MM.1S (cell line): ENCODE results near the gene SMIM14.

Source experiments
- DNase-seq: peaks from one replicate; pipeline ENCODE4 v3.0.0-alpha.2; 2015
- H2AFZ ChIP-seq: fragments of 300-600 bp; sonication (generic); 2 replicates; pipeline ENCODE4 v1.6.0; 2016; ENCODE audit warnings: antibody characterized with exemption, low read length
- H3F3A ChIP-seq: fragments of 300-600 bp; sonication (generic); 2 replicates; pipeline ENCODE4 v1.6.1; 2016; ENCODE audit warnings: mild to moderate bottlenecking, antibody characterized with exemption, low read length, moderate library complexity, mixed read lengths; ENCODE audit not compliant: insufficient read depth
- H3K27ac ChIP-seq: fragments of 300-600 bp; sonication (generic); 2 replicates; pipeline ENCODE4 v1.5.1; 2016; ENCODE audit warnings: mild to moderate bottlenecking, low read length
- H3K27me3 ChIP-seq: fragments of 300-600 bp; sonication (generic); replicated peaks from 2 replicates; pipeline ENCODE4 v1.6.0; 2016; ENCODE audit warnings: low read length; ENCODE audit not compliant: insufficient read depth
- H3K36me3 ChIP-seq: fragments of 300-600 bp; sonication (generic); replicated peaks from 2 replicates; pipeline ENCODE4 v1.6.1; 2016; ENCODE audit warnings: mild to moderate bottlenecking, low read length, mixed read lengths; ENCODE audit not compliant: insufficient read depth
- H3K4me1 ChIP-seq: fragments of 300-600 bp; sonication (generic); 2 replicates; pipeline ENCODE4 v1.6.1; 2016; ENCODE audit warnings: low read length, mixed read lengths
- H3K4me2 ChIP-seq: fragments of 300-600 bp; sonication (generic); 2 replicates; pipeline ENCODE4 v1.6.0; 2016; ENCODE audit warnings: low read depth, low read length
- H3K4me3 ChIP-seq: fragments of 300-600 bp; sonication (generic); 2 replicates; pipeline ENCODE4 v1.5.1; 2016; ENCODE audit warnings: low read length, mixed read lengths
- H3K79me2 ChIP-seq: fragments of 300-600 bp; sonication (generic); 2 replicates; pipeline ENCODE4 v1.6.1; 2016; ENCODE audit warnings: mixed run types, low read length, mixed read lengths
- H3K9ac ChIP-seq: fragments of 300-600 bp; sonication (generic); 2 replicates; pipeline ENCODE4 v1.6.1; 2016; ENCODE audit warnings: low read length, mixed read lengths
- H3K9me2 ChIP-seq: fragments of 300-600 bp; sonication (generic); replicated peaks from 2 replicates; pipeline ENCODE4 v1.6.1; 2016; ENCODE audit warnings: mild to moderate bottlenecking, low read length, mixed read lengths; ENCODE audit not compliant: insufficient read depth
- H3K9me3 ChIP-seq: fragments of 300-600 bp; sonication (generic); replicated peaks from 2 replicates; pipeline ENCODE4 v1.6.1; 2016; ENCODE audit warnings: mild to moderate bottlenecking, low read length, mixed read lengths; ENCODE audit not compliant: insufficient read depth
- H4K20me1 ChIP-seq: fragments of 300-600 bp; sonication (generic); 2 replicates; pipeline ENCODE4 v1.6.1; 2016; ENCODE audit warnings: mild to moderate bottlenecking, low read length, moderate library complexity, mixed read lengths; ENCODE audit not compliant: insufficient read depth
- EZH2 ChIP-seq: fragments of 300-600 bp; sonication (generic); optimal IDR thresholded peaks from 2 replicates; pipeline ENCODE3; 2017; ENCODE audit warnings: low read depth, mild to moderate bottlenecking, antibody characterized with exemption, low read length, mixed read lengths
- EZH2phosphoT487 ChIP-seq: fragments of 300-600 bp; sonication (generic); IDR thresholded peaks from 2 replicates; pipeline ENCODE4 v1.6.1; 2018; ENCODE audit warnings: antibody characterized with exemption, low read length
- TF ChIP-seq, protein P1 (sequence below): fragments of 300-600 bp; sonication (generic); IDR thresholded peaks from 2 replicates; pipeline ENCODE4 v1.5.1; 2016; ENCODE audit warnings: antibody characterized with exemption, low read length, mixed read lengths

The SMIM14 gene

DNA sequence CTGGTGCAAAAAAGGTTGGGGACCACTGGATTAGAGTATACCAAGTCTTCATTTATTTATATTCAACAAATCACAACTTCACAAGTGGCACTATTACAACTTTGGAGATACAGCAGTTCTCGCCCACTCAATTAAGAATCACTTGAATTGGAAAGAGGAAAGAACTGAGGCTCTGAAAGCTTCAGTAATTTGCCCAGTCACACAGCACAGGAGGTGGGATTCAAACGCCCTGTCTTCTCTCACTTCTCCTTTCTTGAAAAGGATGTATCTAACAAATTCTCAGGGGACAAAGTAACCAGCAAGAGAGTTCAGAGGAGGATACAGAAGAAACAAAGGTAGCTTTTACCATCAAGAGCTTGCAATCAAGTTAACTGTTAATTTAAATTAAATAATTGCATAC, 12.4 kb downstream of the SMIM14 start:
- H3K27me3 ChIP-seq, result no peaks in the 10 kb centered on the region
- H3K4me2 ChIP-seq, result no peak overlapping the region
- H3K9me3 ChIP-seq, result no peaks in the 10 kb centered on the region
- H3K9ac ChIP-seq, result no peak overlapping the region
- H2AFZ ChIP-seq, result no peak overlapping the region
- H4K20me1 ChIP-seq, result no peaks in the 10 kb centered on the region
- H3K4me3 ChIP-seq, result no peak overlapping the region
- no peaks in the 10 kb centered on the region for H3K4me1 ChIP-seq
- H3K27ac ChIP-seq, result no peak overlapping the region
- no peaks in the 10 kb centered on the region for H3K79me2 ChIP-seq
- no peaks in the 10 kb centered on the region for H3K36me3 ChIP-seq
- no peak for DNase-seq
- no peaks in the 10 kb centered on the region for H3K9me2 ChIP-seq
- no peak for TF ChIP-seq EZH2phosphoT487
- no peak for TF ChIP-seq EZH2
- TF ChIP-seq, protein P1, sequence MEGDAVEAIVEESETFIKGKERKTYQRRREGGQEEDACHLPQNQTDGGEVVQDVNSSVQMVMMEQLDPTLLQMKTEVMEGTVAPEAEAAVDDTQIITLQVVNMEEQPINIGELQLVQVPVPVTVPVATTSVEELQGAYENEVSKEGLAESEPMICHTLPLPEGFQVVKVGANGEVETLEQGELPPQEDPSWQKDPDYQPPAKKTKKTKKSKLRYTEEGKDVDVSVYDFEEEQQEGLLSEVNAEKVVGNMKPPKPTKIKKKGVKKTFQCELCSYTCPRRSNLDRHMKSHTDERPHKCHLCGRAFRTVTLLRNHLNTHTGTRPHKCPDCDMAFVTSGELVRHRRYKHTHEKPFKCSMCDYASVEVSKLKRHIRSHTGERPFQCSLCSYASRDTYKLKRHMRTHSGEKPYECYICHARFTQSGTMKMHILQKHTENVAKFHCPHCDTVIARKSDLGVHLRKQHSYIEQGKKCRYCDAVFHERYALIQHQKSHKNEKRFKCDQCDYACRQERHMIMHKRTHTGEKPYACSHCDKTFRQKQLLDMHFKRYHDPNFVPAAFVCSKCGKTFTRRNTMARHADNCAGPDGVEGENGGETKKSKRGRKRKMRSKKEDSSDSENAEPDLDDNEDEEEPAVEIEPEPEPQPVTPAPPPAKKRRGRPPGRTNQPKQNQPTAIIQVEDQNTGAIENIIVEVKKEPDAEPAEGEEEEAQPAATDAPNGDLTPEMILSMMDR, result no peak
- no peaks in the 10 kb centered on the region for H3F3A ChIP-seq

DNA sequence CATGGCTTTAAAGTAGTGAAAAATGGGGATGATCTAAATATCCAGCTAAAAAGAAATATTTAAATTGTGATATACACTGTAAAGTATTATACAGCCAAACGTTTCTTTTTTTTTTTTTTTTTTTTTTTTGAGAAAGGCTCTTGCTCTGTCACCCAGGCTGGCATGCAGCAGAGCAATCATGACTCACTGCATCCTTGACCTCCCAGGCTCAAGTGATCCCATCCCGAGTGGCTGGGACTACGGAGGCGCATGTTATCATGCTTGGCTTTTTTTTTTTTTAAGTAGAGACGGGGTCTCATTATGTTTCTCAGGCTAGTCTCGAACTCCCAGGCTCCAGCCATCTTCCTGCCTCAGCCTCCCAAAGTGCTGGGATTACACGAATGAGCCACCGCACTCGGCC, 17.1 kb downstream of the SMIM14 start:
- H3K9ac ChIP-seq, result no peak overlapping the region
- H3K4me3 ChIP-seq, result no peak overlapping the region
- H4K20me1 ChIP-seq, result no peaks in the 10 kb centered on the region
- H2AFZ ChIP-seq, result no peak overlapping the region
- no peaks in the 10 kb centered on the region for H3K36me3 ChIP-seq
- DNase-seq, result no peak
- H3F3A ChIP-seq, result no peaks in the 10 kb centered on the region
- no peaks in the 10 kb centered on the region for H3K27me3 ChIP-seq
- no peaks in the 10 kb centered on the region for H3K9me3 ChIP-seq
- H3K4me2 ChIP-seq, result no peak overlapping the region
- no peak overlapping the region for H3K27ac ChIP-seq
- H3K9me2 ChIP-seq, result no peaks in the 10 kb centered on the region
- no peaks in the 10 kb centered on the region for H3K79me2 ChIP-seq
- TF ChIP-seq EZH2, result no peak
- TF ChIP-seq, protein P1, result no peak
- TF ChIP-seq EZH2phosphoT487, result no peak
- H3K4me1 ChIP-seq, result no peaks in the 10 kb centered on the region

DNA sequence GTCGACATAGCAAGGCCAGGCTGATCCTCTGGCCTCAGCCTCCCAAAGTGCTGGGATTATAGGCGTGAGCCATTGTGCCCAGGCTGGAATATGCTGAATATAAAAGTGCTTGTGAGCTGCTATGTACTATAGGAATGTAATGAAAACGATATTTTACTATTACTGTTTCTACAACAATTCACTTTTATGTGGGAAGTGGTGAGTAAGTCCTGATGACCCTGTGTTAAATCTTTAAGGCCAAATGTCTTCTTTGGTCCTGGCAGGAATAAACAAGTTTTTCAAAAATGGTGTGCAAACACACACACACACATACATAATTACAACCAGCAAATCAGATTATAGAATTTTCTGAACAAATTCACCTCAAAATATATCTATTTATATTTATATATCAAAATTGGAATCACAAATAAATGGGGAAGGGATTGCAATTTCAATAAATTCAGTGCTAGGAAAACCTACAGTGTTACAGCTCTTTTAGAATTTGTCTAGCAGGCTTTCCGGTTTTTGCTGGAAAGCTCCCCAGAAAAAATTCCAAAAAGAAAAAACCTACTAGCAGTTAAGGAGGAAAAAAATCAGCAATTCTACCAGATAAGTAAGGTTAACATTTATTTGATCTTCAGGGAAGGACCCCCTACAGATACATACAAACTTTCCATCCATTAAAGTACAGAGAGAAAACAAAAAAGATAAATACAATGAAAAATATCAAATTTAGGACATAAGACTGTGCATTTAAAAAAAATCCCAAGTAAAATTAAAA, 17.9 kb downstream of the SMIM14 start:
- DNase-seq, result no peak

More for the DNA sequence above, 17.9 kb downstream of the SMIM14 start:
- Histone ChIP-seq H3K27me3 (no peaks in the 10 kb centered on the region), H3K4me1 (no peaks in the 10 kb centered on the region), H3K4me2 (no peak overlapping the region), H4K20me1 (no peaks in the 10 kb centered on the region), H3K36me3 (no peaks in the 10 kb centered on the region), H3K79me2 (no peaks in the 10 kb centered on the region), H3K9me2 (no peaks in the 10 kb centered on the region), H3K4me3 (no peak overlapping the region), H3F3A (no peaks in the 10 kb centered on the region), H3K27ac (no peak overlapping the region), H2AFZ (no peak overlapping the region), H3K9ac (no peak overlapping the region), H3K9me3 (no peaks in the 10 kb centered on the region)
- TF ChIP-seq, protein P1, result no peak
- TF ChIP-seq EZH2 (no peak), EZH2phosphoT487 (no peak)
